Psoas muscle (tissue), 8 donors: ENCODE measurements around the gene STAT4. TPM values are rescaled to one million over a fixed set of nuclear protein-coding genes. Genes with fewer than 3 reads are reported as not detected.

Experiments
- ATAC-seq, 4 donors: fragments of 200-7000 bp; cut with Tn5 transposase; one replicate each; pipeline ENCODE4 v1.9.1; 2020; ENCODE audit warnings: moderate library complexity in 3 of 4, mild to moderate bottlenecking in 2 of 4
- DNase-seq, 2 donors: peaks; one replicate each; pipeline ENCODE4 v3.0.0-alpha.2; 2020
- H3K27ac ChIP-seq: fragments of 200-600 bp; one replicate; pipeline ENCODE4 v1.8.0; 2022
- H3K27me3 ChIP-seq, 3 donors: fragments of 200-600 bp in 1 of 3; one replicate each; pipeline versions ENCODE4 v1.6.1 to v1.8.0; 2013 to 2022; ENCODE audit warnings: low read length in 2 of 3, mild to moderate bottlenecking in 2 of 3, moderate library complexity in 1 of 3; ENCODE audit not compliant: insufficient read depth in 3 of 3
- H3K36me3 ChIP-seq, 2 donors: fragments of 200-600 bp in 1 of 2; one replicate each; pipeline versions ENCODE4 v1.6.1 to v1.8.0; 2013 to 2022; ENCODE audit warnings: low read depth in 1 of 2, mild to moderate bottlenecking in 1 of 2, moderate library complexity in 1 of 2; ENCODE audit not compliant: insufficient read depth in 1 of 2
- H3K4me1 ChIP-seq: fragments of 200-600 bp; one replicate; pipeline ENCODE4 v1.8.0; 2022
- H3K4me3 ChIP-seq: fragments of 200-600 bp; one replicate; pipeline ENCODE4 v1.8.0; 2022; ENCODE audit warnings: mild to moderate bottlenecking
- H3K9me3 ChIP-seq: fragments of 200-600 bp; one replicate; pipeline ENCODE4 v1.8.0; 2022
- CTCF ChIP-seq: fragments of 200-600 bp; IDR thresholded peaks from one replicate; pipeline ENCODE4 v1.8.0; 2022; ENCODE audit warnings: antibody characterized with exemption
- WGBS, 3 donors: extraction: QIAGEN DNeasy Blood & Tissue Kit; methylation state at CpG; one replicate each; pipeline versions ENCODE4 v1.1.6 to v1.1.7; 2013; 5-methylcytosine and 5-hydroxymethylcytosine counted together
- intact Hi-C, 2 donors: fragments of 100-400 bp; cut with DNase I; formaldehyde crosslinking; loops; one replicate each; pipeline versions ENCODE4 v1.11.0 to v1.14.2; 2022
- polyA plus RNA-seq, 3 donors: library from polyadenylated mRNA; stranded (reverse); fragments of 200-250 nt; gene quantifications; one replicate each; pipeline ENCODE4 v1.2.3, GENCODE V29; 2013
- total RNA-seq, 4 donors: library from RNA; stranded (reverse); fragmentation: NEBNext Ultra II Directional in 2 of 4; extraction: Animal tissue kit (Norgen Biotek cat#: 25700) in 2 of 4; gene quantifications; one replicate each; pipeline versions ENCODE4 v1.2.1 to v1.2.4, GENCODE V29; 2021 to 2023
- donor health status: healthy with polysubstance abuse.
- donor health status: DM: no; HTN: no; CAD: no; lungs with moderate emphysema.
- donor health status: Bipolar disorder and iron deficiency.
- donor health status: healthy.
- donor health status: DM: yes; HTN: yes; CAD: no.
- donor health status: DM: no; HTN: no; CAD: no.
- donor health status: DM: no; HTN: no; CAD: no.
- donor health status: DM: yes; HTN: yes; CAD: no.

STAT4 gene
- total and polyA plus RNA-seq, 7 donors = 0.19 to 0.56 (median 0.30) TPM

- Histone ChIP-seq H3K9me3 (no peaks in the 10 kb centered on the region), H3K4me1 (no peaks in the 10 kb centered on the region), H3K4me3 (no peak overlapping the region), H3K27me3 (no peaks in the 10 kb centered on the region), H3K36me3 (no peaks in the 10 kb centered on the region), H3K27ac (no peak overlapping the region)
- 90 to 93% (median 92%) methylated on average over 2 of the region's 2 CpGs for WGBS, 3 donors
- no peak for TF ChIP-seq CTCF
- intact Hi-C loops = no loop called here
- DNase-seq (no peak), ATAC-seq (no peak)
Measured at GRCh38 chr2:191122638-191123294, 28.0 kb downstream of the STAT4 start.

GRCh38 chr2:191117341-191117740 lies 33.5 kb downstream of the STAT4 start:
- TF ChIP-seq CTCF = no peak
- no peaks in the 10 kb centered on the region for H3K27me3 ChIP-seq
- intact Hi-C loops = no loop called here
- H3K4me3 ChIP-seq = no peak overlapping the region
- WGBS, 3 donors = 60 to 67% (median 67%) methylated on average over 3 of the region's 3 CpGs
- no peaks in the 10 kb centered on the region for H3K36me3 ChIP-seq
- DNase-seq (no peak), ATAC-seq (no peak)
- no peaks in the 10 kb centered on the region for H3K4me1 ChIP-seq
- no peaks in the 10 kb centered on the region for H3K9me3 ChIP-seq
- H3K27ac ChIP-seq = no peak overlapping the region

- ATAC-seq (no peak), DNase-seq (no peak)
- no peak for TF ChIP-seq CTCF
- no peaks in the 10 kb centered on the region for H3K9me3 ChIP-seq
- H3K27me3 ChIP-seq = no peaks in the 10 kb centered on the region
- no peaks in the 10 kb centered on the region for H3K36me3 ChIP-seq
- intact Hi-C loops = no loop called here
- no peak overlapping the region for H3K4me3 ChIP-seq
- no peak overlapping the region for H3K27ac ChIP-seq
- no peaks in the 10 kb centered on the region for H3K4me1 ChIP-seq
- WGBS, 3 donors = 74 to 80% (median 75%) methylated on average over 2 of the region's 2 CpGs
Measured at GRCh38 chr2:191115804-191116203, 35.0 kb downstream of the STAT4 start.

- WGBS, 3 donors = 92 to 95% (median 94%) methylated on average over 3 of the region's 3 CpGs
- ATAC-seq = no peak
- no peak for TF ChIP-seq CTCF
Measured at GRCh38 chr2:191115391-191115790, 35.4 kb downstream of the STAT4 start.

GRCh38 chr2:191114403-191114886 lies 36.3 kb downstream of the STAT4 start:
- no peaks in the 10 kb centered on the region for H3K4me1 ChIP-seq
- no peak for DNase-seq
- no peak for ATAC-seq
- no peak overlapping the region for H3K27ac ChIP-seq
- H3K9me3 ChIP-seq = no peaks in the 10 kb centered on the region
- H3K27me3 ChIP-seq = no peaks in the 10 kb centered on the region
- no peak for TF ChIP-seq CTCF
- H3K4me3 ChIP-seq = no peak overlapping the region
- WGBS, 3 donors = 50 to 52% (median 50%) methylated on average over 6 of the region's 6 CpGs
- intact Hi-C loops = no loop called here
- H3K36me3 ChIP-seq = no peaks in the 10 kb centered on the region

More at GRCh38 chr2:191115391-191115790, 35.4 kb downstream of the STAT4 start:
- intact Hi-C loops = no loop called here
- Histone ChIP-seq H3K27ac (no peak overlapping the region), H3K4me1 (no peaks in the 10 kb centered on the region), H3K9me3 (no peaks in the 10 kb centered on the region), H3K27me3 (no peaks in the 10 kb centered on the region), H3K36me3 (no peaks in the 10 kb centered on the region), H3K4me3 (no peak overlapping the region)
- DNase-seq = no peak
